ENCODE measurements around the gene GPATCH11.

The GPATCH11 gene

GRCh38 chr2:37083873-37084794 is at the start of gene GPATCH11, which contains the start of gene HEATR5B:
GPATCH11 (plus strand) TSS chr2:37084518; CDS start chr2:37088382, 3,864 bp downstream.
HEATR5B (minus strand) TSS chr2:37084372; CDS start chr2:37083414, 958 bp downstream.
- FAIRE-seq = no peak

- no peak for FAIRE-seq
These were observed 46.5 kb upstream of the GPATCH11 start for GRCh38 chr2:37037771-37038170.

DNA sequence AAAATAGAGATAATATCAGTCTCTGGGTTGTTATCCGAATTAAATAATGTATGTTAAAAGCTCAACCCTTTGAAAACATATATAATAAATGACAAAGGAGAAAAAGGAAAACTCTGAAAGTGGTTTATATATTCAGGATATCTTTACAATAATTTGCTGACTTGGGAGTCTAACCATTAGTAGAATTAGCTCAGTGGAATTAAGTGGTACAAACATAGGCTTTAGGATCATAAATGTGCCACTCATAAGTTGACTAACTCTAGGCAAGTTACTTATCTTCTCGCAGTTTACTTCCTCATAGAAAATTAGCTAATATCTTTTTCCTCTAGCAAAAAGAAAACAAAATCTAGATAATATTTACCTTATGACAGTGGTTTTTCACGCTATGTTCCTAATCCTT is 44.7 kb upstream of the GPATCH11 start:
- no peak for FAIRE-seq

GRCh38 chr2:37052600-37053332 is 31.6 kb upstream of the GPATCH11 start:
- no peak for FAIRE-seq

- FAIRE-seq = no peak
These were observed 24.5 kb upstream of the GPATCH11 start for GRCh38 chr2:37059841-37060240.

GRCh38 chr2:37060446-37060845 is 23.9 kb upstream of the GPATCH11 start:
- FAIRE-seq = no peak

- no peak for FAIRE-seq
These were observed 23.2 kb upstream of the GPATCH11 start for GRCh38 chr2:37061013-37061711.

DNA sequence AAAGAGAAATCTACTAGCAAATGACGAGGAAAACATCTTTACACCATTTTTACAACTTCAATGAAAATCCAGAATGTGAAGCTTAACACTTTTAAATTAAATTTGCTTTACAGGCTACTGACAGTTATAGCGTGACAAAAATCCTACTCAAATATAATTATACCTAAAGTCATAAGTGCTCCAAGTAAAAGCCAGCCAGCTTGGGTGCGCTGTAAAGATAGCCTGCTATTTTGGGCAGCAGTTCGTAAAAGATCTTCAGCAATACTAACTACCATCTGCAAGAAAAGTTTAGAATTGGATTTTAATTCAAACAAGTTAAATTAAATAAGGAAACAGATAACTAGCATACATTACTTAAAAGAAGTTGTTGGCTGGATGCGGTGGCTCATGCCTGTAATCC is 22.5 kb upstream of the GPATCH11 start:
- FAIRE-seq = no peak

GRCh38 chr2:37068686-37069085 is 15.6 kb upstream of the GPATCH11 start:
- FAIRE-seq = no peak

DNA sequence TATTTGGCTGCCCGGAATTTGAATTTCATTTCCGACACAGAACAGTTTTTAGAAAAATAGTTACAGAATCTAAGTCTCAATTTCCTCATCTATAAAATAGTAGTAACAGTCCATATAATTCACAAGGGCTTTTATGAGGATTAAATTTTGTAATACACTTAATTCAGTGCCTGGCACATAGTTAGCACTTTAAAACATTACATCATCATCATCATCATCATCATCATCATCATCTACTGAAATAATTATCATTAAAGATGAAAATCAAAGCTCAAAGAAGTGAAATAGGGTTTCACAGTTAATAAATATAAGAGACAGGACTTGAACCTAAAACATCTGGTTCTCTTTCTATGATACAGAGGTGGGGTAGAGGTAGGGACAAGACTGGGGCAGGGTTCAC is 13.4 kb upstream of the GPATCH11 start:
- no peak for FAIRE-seq

DNA sequence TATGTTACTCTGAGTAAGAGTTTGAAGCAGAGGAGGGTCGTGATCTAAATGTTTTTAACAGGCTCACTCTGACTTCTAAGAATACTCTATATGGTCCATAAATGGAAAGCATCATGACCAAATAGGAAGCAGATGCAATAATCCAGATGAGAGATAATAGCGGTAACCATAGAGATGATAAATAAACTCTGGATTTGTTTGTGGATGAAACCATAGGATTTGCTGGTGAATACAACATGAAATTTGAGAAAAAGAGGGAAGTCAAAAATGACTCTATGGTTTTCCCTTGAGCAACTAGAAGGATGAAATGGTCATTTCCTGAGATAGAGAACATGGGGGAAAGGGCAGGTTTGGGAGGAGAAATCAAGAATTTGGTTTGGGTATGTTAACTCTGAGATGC is 4.1 kb upstream of the GPATCH11 start:
- FAIRE-seq = no peak

- FAIRE-seq = no peak
These were observed 3.6 kb upstream of the GPATCH11 start for GRCh38 chr2:37080689-37081088.

GRCh38 chr2:37084797-37085196 is 479 bp downstream of the GPATCH11 start:
- FAIRE-seq = no peak

DNA sequence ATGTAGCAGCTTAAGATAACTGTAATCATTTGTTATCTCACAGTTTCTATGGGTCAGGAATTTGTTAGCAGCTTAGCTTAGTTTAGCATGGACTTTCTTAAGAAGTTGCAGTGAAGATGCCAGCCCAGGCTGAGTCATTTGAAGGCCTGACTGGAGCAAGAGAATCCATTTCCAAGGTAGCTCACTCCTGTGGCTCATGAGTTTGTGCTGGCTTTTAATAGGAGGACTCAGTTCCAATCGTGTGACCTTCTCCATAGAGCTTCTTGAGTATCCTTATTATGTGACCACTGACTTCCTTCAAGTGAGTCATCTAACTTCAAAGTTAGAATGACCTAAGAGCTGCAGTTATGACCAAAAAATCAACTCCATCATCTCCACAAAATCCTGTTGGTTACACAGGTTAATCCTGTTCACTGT is 1.4 kb downstream of the GPATCH11 start:
- FAIRE-seq = no peak

- FAIRE-seq = no peak
These were observed 5.7 kb downstream of the GPATCH11 start for GRCh38 chr2:37090019-37090477.

DNA sequence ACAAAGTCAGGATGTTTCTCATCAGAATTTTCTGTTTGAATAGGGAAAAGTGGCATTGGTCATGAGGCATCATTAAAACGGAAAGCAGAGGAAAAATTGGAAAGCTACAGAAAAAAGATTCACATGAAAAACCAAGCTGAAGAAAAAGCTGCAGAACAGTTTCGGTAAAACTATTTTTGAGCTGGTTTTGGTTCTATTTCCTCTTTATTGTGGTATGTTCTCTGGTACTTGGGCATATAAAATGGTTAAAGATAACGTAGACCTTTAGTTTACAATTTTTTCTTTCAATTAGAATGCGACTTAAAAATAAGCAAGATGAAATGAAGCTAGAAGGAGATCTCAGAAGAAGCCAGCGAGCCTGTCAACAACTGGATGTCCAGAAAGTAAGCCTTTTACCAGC is 7.6 kb downstream of the GPATCH11 start:
- no peak for FAIRE-seq

- no peak for FAIRE-seq
These were observed 12.2 kb downstream of the GPATCH11 start for GRCh38 chr2:37096568-37096967.

- no peak for FAIRE-seq
These were observed 14.2 kb downstream of the GPATCH11 start for GRCh38 chr2:37098416-37099118.

- no peak for FAIRE-seq
These were observed 15.7 kb downstream of the GPATCH11 start for GRCh38 chr2:37100054-37100453.

DNA sequence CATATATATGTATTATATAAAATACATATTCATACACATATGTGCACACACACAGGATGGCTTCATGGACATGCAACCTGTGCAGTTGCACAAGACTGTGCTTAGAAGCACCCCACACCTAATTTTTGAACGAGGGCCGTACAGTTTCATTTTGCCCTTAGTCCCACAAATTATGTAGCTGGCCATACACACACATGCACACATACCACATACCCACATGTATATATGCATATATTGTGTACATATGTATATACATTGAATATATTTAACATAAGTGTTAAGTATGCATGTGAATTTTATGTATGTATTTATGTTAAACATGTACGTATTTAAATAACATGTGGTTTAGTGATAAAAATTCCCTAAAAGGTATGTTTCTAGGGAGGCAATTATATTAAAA is 18.3 kb downstream of the GPATCH11 start:
- FAIRE-seq = no peak

- no peak for FAIRE-seq
These were observed 19.9 kb downstream of the GPATCH11 start for GRCh38 chr2:37104178-37104577.

DNA sequence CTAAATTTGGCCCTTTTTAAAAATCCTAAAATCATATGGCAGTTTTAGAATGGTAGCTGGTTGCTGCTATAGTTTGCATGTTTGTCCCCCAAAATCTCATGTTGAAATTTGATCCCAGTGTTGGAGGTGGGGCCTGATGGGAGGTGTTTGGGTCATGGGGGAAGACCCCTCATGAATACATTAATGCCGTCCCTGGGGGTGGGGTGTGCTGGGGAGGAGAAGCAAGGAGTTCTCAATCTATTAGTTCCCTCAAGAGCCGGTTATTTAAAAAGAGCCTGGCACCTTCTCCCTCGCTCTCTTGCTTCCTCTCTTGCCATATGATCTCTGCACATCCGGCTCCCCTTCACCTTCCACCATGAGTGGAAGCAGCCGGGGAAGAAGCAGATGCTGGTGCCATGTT is 20.8 kb downstream of the GPATCH11 start:
- FAIRE-seq = no peak
